Measurements from ENCODE around the gene USP20. TPM values are rescaled to one million over a fixed set of nuclear protein-coding genes. Genes with fewer than 3 reads are reported as not detected.

The USP20 gene
- total RNA-seq, 6 experiments from 2014 or later = 24.1 to 35.4 (median 26.2) TPM

DNA sequence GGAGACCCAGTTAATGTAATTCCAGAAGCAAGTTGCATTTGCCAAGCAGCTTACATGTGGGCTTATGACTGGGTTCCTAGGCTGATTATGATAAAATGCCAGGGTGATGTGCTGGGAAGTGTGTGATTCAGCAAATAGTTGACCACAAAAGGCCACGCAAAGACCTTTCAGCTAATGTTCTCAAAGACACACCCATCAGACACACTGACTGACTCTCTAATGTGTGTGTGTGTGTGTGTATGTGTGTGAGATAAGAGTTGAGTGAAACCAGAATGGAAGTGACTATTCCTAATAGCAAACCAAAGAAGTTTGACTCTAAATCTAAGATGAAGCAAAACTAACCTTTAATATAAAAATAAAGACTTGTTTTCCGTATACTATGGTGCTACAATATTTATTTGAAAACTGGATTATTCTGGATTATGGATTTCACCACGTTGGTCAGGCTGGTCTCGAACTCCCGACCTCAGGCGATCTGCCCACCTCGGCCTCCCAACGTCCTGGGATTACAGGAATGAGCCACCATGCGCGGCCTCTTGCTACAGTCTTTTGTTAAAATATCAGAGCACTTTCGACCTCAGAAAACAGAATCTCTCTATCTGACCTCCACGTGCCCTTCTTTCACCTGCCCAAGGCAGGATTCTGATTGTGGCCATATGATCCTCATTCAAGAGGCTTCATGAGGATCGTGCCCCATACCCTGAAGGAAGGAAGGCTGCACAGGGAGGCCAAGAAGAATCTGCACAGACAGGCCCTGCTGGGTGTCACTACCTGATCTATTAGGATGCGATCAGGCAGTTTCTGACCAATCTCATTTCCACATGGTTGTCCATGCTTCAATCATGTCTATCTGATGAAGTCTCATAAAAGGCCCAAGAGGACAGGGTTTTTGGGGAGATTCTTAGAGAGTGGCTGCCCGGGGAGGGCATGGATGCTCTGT lies 75.6 kb downstream of the USP20 start:
- H3K36me3 Mint-ChIP-seq (ENCODE audit: low read depth) = peaks cover 26% of the 10 kb centered on the region
- no peaks in the 10 kb centered on the region for H3K9me3 Mint-ChIP-seq
- TF ChIP-seq, protein P1, sequence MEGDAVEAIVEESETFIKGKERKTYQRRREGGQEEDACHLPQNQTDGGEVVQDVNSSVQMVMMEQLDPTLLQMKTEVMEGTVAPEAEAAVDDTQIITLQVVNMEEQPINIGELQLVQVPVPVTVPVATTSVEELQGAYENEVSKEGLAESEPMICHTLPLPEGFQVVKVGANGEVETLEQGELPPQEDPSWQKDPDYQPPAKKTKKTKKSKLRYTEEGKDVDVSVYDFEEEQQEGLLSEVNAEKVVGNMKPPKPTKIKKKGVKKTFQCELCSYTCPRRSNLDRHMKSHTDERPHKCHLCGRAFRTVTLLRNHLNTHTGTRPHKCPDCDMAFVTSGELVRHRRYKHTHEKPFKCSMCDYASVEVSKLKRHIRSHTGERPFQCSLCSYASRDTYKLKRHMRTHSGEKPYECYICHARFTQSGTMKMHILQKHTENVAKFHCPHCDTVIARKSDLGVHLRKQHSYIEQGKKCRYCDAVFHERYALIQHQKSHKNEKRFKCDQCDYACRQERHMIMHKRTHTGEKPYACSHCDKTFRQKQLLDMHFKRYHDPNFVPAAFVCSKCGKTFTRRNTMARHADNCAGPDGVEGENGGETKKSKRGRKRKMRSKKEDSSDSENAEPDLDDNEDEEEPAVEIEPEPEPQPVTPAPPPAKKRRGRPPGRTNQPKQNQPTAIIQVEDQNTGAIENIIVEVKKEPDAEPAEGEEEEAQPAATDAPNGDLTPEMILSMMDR (IDR thresholded peaks at IDR 0.05) = no peak
- H3K27ac Mint-ChIP-seq = peak overlapping the region; percentile 70
- peak overlapping the region; percentile 3 for H3K4me3 Mint-ChIP-seq
- peaks cover 38% of the 10 kb centered on the region for H3K4me1 Mint-ChIP-seq (ENCODE audit: low read depth)
- H3K27me3 Mint-ChIP-seq (ENCODE audit: insufficient read depth) = peaks cover 2% of the 10 kb centered on the region
- DNase-seq = peak; percentile 100

DNA sequence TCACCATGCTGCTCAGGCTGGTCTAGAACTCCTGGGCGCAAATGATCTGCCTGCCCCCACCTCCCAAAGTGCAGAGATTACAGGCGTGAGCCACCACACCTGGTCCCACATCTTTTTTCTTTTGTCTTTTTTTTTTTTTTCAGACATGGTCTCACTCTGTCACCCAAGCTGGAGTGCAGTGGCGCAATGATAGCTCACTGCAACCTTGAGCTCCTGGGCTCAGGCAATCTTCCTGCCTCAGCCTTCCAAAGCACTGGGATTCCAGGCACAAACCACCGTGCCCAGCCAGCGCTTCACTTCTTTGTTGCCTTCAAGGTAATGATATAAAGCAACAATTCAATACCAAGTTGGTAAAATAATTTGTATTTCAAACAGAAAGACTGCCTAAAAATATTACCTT lies 78.8 kb downstream of the USP20 start:
- Mint-ChIP-seq H3K4me3 (no peak overlapping the region), H3K27ac (no peak overlapping the region)
- TF ChIP-seq, protein P1 (IDR thresholded peaks at IDR 0.05) = no peak

GRCh38 chr9:129916707-129917106 lies 81.4 kb downstream of the USP20 start:
- no peak for DNase-seq
- TF ChIP-seq, protein P1 (IDR thresholded peaks at IDR 0.05) = no peak
- Mint-ChIP-seq H3K36me3 (ENCODE audit: low read depth) (peaks cover under 1% of the 10 kb centered on the region; the same call in 1 of the 2 replicates), H3K9me3 (no peaks in the 10 kb centered on the region), H3K27me3 (ENCODE audit: insufficient read depth) (no peaks in the 10 kb centered on the region; the same call in none of the 2 replicates), H3K4me3 (no peak overlapping the region), H3K4me1 (ENCODE audit: low read depth) (no peaks in the 10 kb centered on the region), H3K27ac (no peak overlapping the region)

More for the DNA sequence above, 78.8 kb downstream of the USP20 start:
- Mint-ChIP-seq H3K9me3 (no peaks in the 10 kb centered on the region), H3K4me1 (ENCODE audit: low read depth) (peaks cover 23% of the 10 kb centered on the region), H3K27me3 (ENCODE audit: insufficient read depth) (no peaks in the 10 kb centered on the region; the same call in none of the 2 replicates), H3K36me3 (ENCODE audit: low read depth) (peaks cover 10% of the 10 kb centered on the region; the same call in 1 of the 2 replicates)
- no peak for DNase-seq

DNA sequence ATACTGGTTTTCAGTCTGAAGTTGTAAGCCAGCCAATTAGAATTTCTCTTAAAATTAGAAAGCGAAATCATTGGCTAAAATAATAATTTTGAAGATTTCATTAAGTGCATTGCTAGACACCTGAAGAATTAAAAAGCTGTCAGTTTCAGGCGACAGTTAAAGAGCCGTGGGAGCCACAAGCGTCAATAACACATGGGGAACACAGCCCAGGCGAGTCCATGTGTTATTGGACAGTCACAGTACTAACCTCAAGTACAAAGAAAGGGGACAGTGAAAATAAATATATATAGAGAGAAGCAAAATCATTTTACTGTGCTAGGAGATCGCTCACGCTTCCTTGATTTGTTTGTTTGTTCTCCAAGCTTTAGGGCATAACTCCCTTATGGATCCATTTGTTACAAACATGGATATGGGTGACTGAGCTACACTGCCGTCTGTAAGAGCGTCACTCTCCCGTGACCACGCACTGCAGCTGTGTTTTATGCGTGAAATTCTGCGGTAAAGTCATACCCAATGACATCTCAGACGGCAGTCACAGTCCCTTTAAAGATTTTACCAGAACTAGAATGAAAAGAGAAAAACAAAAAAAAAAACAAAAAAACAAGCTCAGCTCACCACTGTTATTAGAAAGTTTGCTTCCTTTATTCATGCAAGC lies 83.2 kb downstream of the USP20 start:
- TF ChIP-seq, protein P1 (IDR thresholded peaks at IDR 0.05) = no peak
- H3K4me1 Mint-ChIP-seq (ENCODE audit: low read depth) = no peaks in the 10 kb centered on the region
- peaks cover 9% of the 10 kb centered on the region; the same call in 1 of the 2 replicates for H3K36me3 Mint-ChIP-seq (ENCODE audit: low read depth)
- no peak overlapping the region for H3K4me3 Mint-ChIP-seq
- DNase-seq = no peak
- H3K27ac Mint-ChIP-seq = no peak overlapping the region
- H3K27me3 Mint-ChIP-seq (ENCODE audit: insufficient read depth) = no peaks in the 10 kb centered on the region; the same call in none of the 2 replicates
- no peaks in the 10 kb centered on the region for H3K9me3 Mint-ChIP-seq

DNA sequence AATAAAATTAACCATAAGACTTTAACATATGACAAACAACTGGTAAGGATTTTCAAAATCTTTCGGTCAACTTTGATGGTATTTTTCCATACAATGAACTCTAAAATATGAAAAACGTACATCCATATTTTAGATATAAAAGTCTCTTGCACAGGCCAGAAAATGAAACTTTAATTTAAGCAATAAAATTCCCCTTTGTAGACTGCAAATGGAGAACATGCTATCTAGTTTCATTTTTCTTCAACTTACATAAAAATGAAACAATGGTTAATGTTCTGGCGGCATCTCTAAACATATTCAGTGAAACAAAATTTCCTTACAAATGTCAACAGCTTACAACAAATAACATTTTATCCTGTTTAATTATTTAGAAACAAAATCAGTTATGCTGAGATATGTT lies 84.0 kb downstream of the USP20 start:
- Mint-ChIP-seq H3K4me1 (ENCODE audit: low read depth) (no peaks in the 10 kb centered on the region), H3K36me3 (ENCODE audit: low read depth) (peaks cover 14% of the 10 kb centered on the region; the same call in 1 of the 2 replicates), H3K4me3 (no peak overlapping the region), H3K27ac (no peak overlapping the region), H3K27me3 (ENCODE audit: insufficient read depth) (no peaks in the 10 kb centered on the region; the same call in 1 of the 2 replicates), H3K9me3 (no peaks in the 10 kb centered on the region)
- TF ChIP-seq, protein P1 (IDR thresholded peaks at IDR 0.05) = no peak
- no peak for DNase-seq

All from HFFc6 (cell line).